ENCODE results near the gene MLLT10.
"Not testable (repeated sequence)": the region's sequence is repeated elsewhere in the genome, so short reads cannot be mapped to it uniquely, and the experiment has no call there.

MLLT10 gene

GRCh38 chr10:21528236-21529031 is 5.6 kb upstream of the MLLT10 start:
- DNase-seq: no peak

- DNase-seq: no peak
These were observed 4.8 kb upstream of the MLLT10 start for GRCh38 chr10:21529032-21529910.

- DNase-seq: no peak
These were observed 3.9 kb upstream of the MLLT10 start for GRCh38 chr10:21530168-21530567.

GRCh38 chr10:21530641-21531040 is 3.4 kb upstream of the MLLT10 start:
- DNase-seq: no peak

GRCh38 chr10:21531164-21531563 is 2.9 kb upstream of the MLLT10 start:
- DNase-seq: peak in 2 of 4 experiments; percentile 29 to 48

GRCh38 chr10:21532694-21533466 is 1.2 kb upstream of the MLLT10 start:
- DNase-seq: no peak

GRCh38 chr10:21534280-21534586 is 201 bp downstream of the MLLT10 start:
- DNase-seq: no peak

- peak; percentile 56 to 85 (median 76) for DNase-seq
These were observed 817 bp downstream of the MLLT10 start for GRCh38 chr10:21534604-21535493.

- no peak for DNase-seq
These were observed 1.5 kb downstream of the MLLT10 start for GRCh38 chr10:21535494-21535965.

- not testable (repeated sequence) for DNase-seq
These were observed 1.9 kb downstream of the MLLT10 start for GRCh38 chr10:21535976-21536375.

GRCh38 chr10:21536874-21537273 is 2.8 kb downstream of the MLLT10 start:
- DNase-seq: no peak

- DNase-seq: peak in 2 of 4 experiments; percentile 17 to 56
These were observed 6.7 kb downstream of the MLLT10 start for GRCh38 chr10:21540701-21541100.

- no peak for DNase-seq
These were observed 13.2 kb downstream of the MLLT10 start for GRCh38 chr10:21547246-21547645.

- DNase-seq: no peak
These were observed 18.6 kb downstream of the MLLT10 start for GRCh38 chr10:21552638-21553037.

- DNase-seq: no peak
These were observed 22.5 kb downstream of the MLLT10 start for GRCh38 chr10:21556527-21556926.

- not testable (repeated sequence) for DNase-seq
These were observed 25.0 kb downstream of the MLLT10 start for GRCh38 chr10:21558984-21559383.

GRCh38 chr10:21570761-21571521 is 36.9 kb downstream of the MLLT10 start:
- no peak for DNase-seq

GRCh38 chr10:21572578-21572977 is 38.5 kb downstream of the MLLT10 start:
- peak in 1 of 4 experiments; percentile 5 for DNase-seq

GRCh38 chr10:21574514-21574913 is 40.5 kb downstream of the MLLT10 start:
- not testable (repeated sequence) for DNase-seq

GRCh38 chr10:21579291-21579690 is 45.3 kb downstream of the MLLT10 start:
- no peak for DNase-seq

GRCh38 chr10:21581421-21581834 is 47.4 kb downstream of the MLLT10 start:
- not testable (repeated sequence) for DNase-seq
